GM23338 (cell line): ENCODE results near the gene PRG2. TPM values are rescaled to one million over a fixed set of nuclear protein-coding genes. Genes with fewer than 3 reads are reported as not detected.

Experiments
- ATAC-seq: fragments of 200-7000 bp; cut with Tn5 transposase; 3 replicates; pipeline ENCODE4 v1.9.1; 2020
- DNase-seq: peaks from one replicate; pipeline ENCODE4 v3.0.0-alpha.2; 2015; ENCODE audit warnings: low spot score
- H2AFZ ChIP-seq: fragments of 200-600 bp; sonication (generic); 2 replicates; pipeline ENCODE4 v1.8.0; 2016; ENCODE audit warnings: antibody characterized with exemption, mild to moderate bottlenecking, moderate library complexity
- H3F3A ChIP-seq: fragments of 200-600 bp; sonication (generic); replicated peaks from 2 replicates; pipeline ENCODE4 v1.8.0; 2017; ENCODE audit warnings: antibody characterized with exemption, mixed run types, low read depth
- H3K27ac ChIP-seq: fragments of 200-600 bp; sonication (generic); 2 replicates; pipeline ENCODE4 v1.6.1; 2016; ENCODE audit warnings: low read depth
- H3K27me3 ChIP-seq: fragments of 200-600 bp; sonication (generic); 2 replicates; pipeline ENCODE4 v1.8.0; 2016; ENCODE audit warnings: mild to moderate bottlenecking, mixed run types, moderate library complexity; ENCODE audit not compliant: insufficient read depth
- H3K36me3 ChIP-seq: fragments of 200-600 bp; sonication (generic); 2 replicates; pipeline ENCODE4 v1.8.0; 2016; ENCODE audit warnings: mild to moderate bottlenecking; ENCODE audit not compliant: insufficient read depth
- H3K4me1 ChIP-seq: fragments of 200-600 bp; sonication (generic); 2 replicates; pipeline ENCODE4 v1.8.0; 2016; ENCODE audit warnings: mild to moderate bottlenecking, moderate library complexity; ENCODE audit not compliant: insufficient read depth
- H3K4me2 ChIP-seq: fragments of 200-600 bp; sonication (generic); 2 replicates; pipeline ENCODE4 v1.7.1; 2017; ENCODE audit warnings: mixed run types
- H3K4me3 ChIP-seq: fragments of 200-600 bp; sonication (generic); 2 replicates; pipeline ENCODE4 v1.6.1; 2016; ENCODE audit warnings: mixed run types
- H3K79me2 ChIP-seq: fragments of 200-600 bp; sonication (generic); replicated peaks from 2 replicates; pipeline ENCODE4 v1.8.0; 2017; ENCODE audit warnings: mild to moderate bottlenecking; ENCODE audit not compliant: insufficient read depth
- H3K9me2 ChIP-seq: fragments of 200-600 bp; sonication (generic); 2 replicates; pipeline ENCODE4 v1.8.0; 2017; ENCODE audit not compliant: insufficient read depth
- H4K20me1 ChIP-seq: fragments of 200-600 bp; sonication (generic); replicated peaks from 2 replicates; pipeline ENCODE4 v1.8.0; 2017; ENCODE audit warnings: mild to moderate bottlenecking; ENCODE audit not compliant: insufficient read depth
- H3K27ac Mint-ChIP-seq: 2 replicates; pipeline ENCODE4 v1.8.0; 2020; ENCODE audit warnings: inconsistent platforms, mild to moderate bottlenecking, moderate library complexity, mixed read lengths
- H3K27me3 Mint-ChIP-seq: 3 replicates; pipeline ENCODE4 v1.8.0; 2022; ENCODE audit warnings: low read depth, mild to moderate bottlenecking, moderate library complexity, mixed read lengths, inconsistent platforms; ENCODE audit not compliant: insufficient read depth, poor library complexity
- H3K36me3 Mint-ChIP-seq: 3 replicates; pipeline ENCODE4 v1.8.0; 2021; ENCODE audit warnings: low read depth, mild to moderate bottlenecking, inconsistent platforms, moderate library complexity, mixed read lengths
- H3K4me1 Mint-ChIP-seq: 3 replicates; pipeline ENCODE4 v1.8.0; 2020; ENCODE audit warnings: mild to moderate bottlenecking, inconsistent platforms, mixed read lengths
- H3K4me3 Mint-ChIP-seq: 3 replicates; pipeline ENCODE4 v1.8.0; 2021; ENCODE audit warnings: moderate library complexity, mild to moderate bottlenecking, inconsistent platforms, mixed read lengths
- H3K9me3 Mint-ChIP-seq: 3 replicates; pipeline ENCODE4 v1.8.0; 2020; ENCODE audit warnings: moderate library complexity, mild to moderate bottlenecking, inconsistent platforms, mixed read lengths
- CTCF ChIP-seq, 2 experiments: fragments of 200-600 bp in 1 of 2; sonication (generic) in 1 of 2; conservative IDR thresholded peaks; 2 replicates each; pipeline versions ENCODE4 v1.5.1 to v1.6.1; 2016 to 2017; ENCODE audit warnings: antibody characterized with exemption in 2 of 2, low read depth in 2 of 2, mild to moderate bottlenecking in 2 of 2, moderate library complexity in 1 of 2
- EZH2phosphoT487 ChIP-seq: fragments of 200-600 bp; sonication (generic); IDR thresholded peaks from one replicate; pipeline ENCODE4 v1.8.1; 2018; ENCODE audit warnings: antibody characterized with exemption; ENCODE audit not compliant: unreplicated experiment
- JUNB ChIP-seq: IDR thresholded peaks from one replicate; pipeline ENCODE4 v1.6.1; 2016; ENCODE audit warnings: antibody characterized with exemption; ENCODE audit not compliant: unreplicated experiment
- NANOG ChIP-seq: IDR thresholded peaks from 2 replicates; pipeline ENCODE4 v1.6.1; 2016; ENCODE audit warnings: antibody characterized with exemption, borderline replicate concordance
- STAT1 ChIP-seq: IDR thresholded peaks from one replicate; pipeline ENCODE4 v1.6.1; 2016; ENCODE audit warnings: antibody characterized with exemption; ENCODE audit not compliant: unreplicated experiment
- ZNF114 ChIP-seq: fragments of 250-450 bp; sonication (Bioruptor Pico); IDR thresholded peaks from 2 replicates; pipeline ENCODE4 v1.5.0; 2020; ENCODE audit warnings: mild to moderate bottlenecking, moderate library complexity
- ZNF462 ChIP-seq: fragments of 250-450 bp; sonication (Bioruptor Pico); IDR thresholded peaks from 2 replicates; pipeline ENCODE4 v1.5.0; 2020; ENCODE audit warnings: mild to moderate bottlenecking, moderate library complexity
- polyA plus RNA-seq: library from polyadenylated mRNA; unstranded; fragments of >200 nt; fragmentation: Nextera tagmentation; extraction: Ambion mirVana; gene quantifications from 2 replicates; pipeline ENCODE4 v1.2.1, GENCODE V29; 2016
- total RNA-seq: library from RNA; depleted of rRNA; stranded (reverse); fragments of >200 nt; shearing (Covaris generic); gene quantifications from 2 replicates; pipeline ENCODE4 v1.2.3, GENCODE V29; 2014

Gene PRG2
- total and polyA plus RNA-seq, 2 experiments from 2014 or later, result not detected

GRCh38 chr11:57432149-57432561 is 41.7 kb upstream of the PRG2 start:
- no peak for TF ChIP-seq ZNF114 (CRISPR knock-in tag)
- TF ChIP-seq JUNB, result no peak
- no peak for TF ChIP-seq EZH2phosphoT487
- no peak for TF ChIP-seq ZNF462 (CRISPR knock-in tag)
- no peak for TF ChIP-seq NANOG
- H3K36me3 ChIP-seq, result no peaks in the 10 kb centered on the region
- no peak overlapping the region for H3K27ac Mint-ChIP-seq
- peaks cover 7% of the 10 kb centered on the region for H3K4me1 Mint-ChIP-seq
- H3K9me3 Mint-ChIP-seq, result no peaks in the 10 kb centered on the region
- H4K20me1 ChIP-seq, result no peaks in the 10 kb centered on the region
- peaks cover 7% of the 10 kb centered on the region for H3K4me1 ChIP-seq
- no peaks in the 10 kb centered on the region for H3K9me2 ChIP-seq
- H3K4me3 Mint-ChIP-seq, result no peak overlapping the region
- peaks cover 7% of the 10 kb centered on the region; the same call in 1 of the 2 replicates for H3K27me3 ChIP-seq
- ATAC-seq (no peak), DNase-seq (no peak)
- H3K4me3 ChIP-seq, result no peak overlapping the region
- no peaks in the 10 kb centered on the region for H3K79me2 ChIP-seq
- H3K27ac ChIP-seq, result no peak overlapping the region
- no peak overlapping the region for H2AFZ ChIP-seq
- no peak overlapping the region for H3K4me2 ChIP-seq
- H3K27me3 Mint-ChIP-seq, result peaks cover 16% of the 10 kb centered on the region
- no peaks in the 10 kb centered on the region for H3F3A ChIP-seq
- H3K36me3 Mint-ChIP-seq, result no peaks in the 10 kb centered on the region

GRCh38 chr11:57430952-57431351 is 40.5 kb upstream of the PRG2 start:
- Histone ChIP-seq H2AFZ (no peak overlapping the region), H3K79me2 (0 out of 2 replicates have a peak, but pooled peaks cover under 1% of the 10 kb centered on the region), H4K20me1 (no peaks in the 10 kb centered on the region), H3K27me3 (peaks cover 11% of the 10 kb centered on the region; the same call in 1 of the 2 replicates), H3K9me2 (no peaks in the 10 kb centered on the region), H3K4me2 (no peak overlapping the region), H3K27ac (no peak overlapping the region), H3F3A (no peaks in the 10 kb centered on the region), H3K36me3 (no peaks in the 10 kb centered on the region), H3K4me1 (peaks cover 13% of the 10 kb centered on the region), H3K4me3 (no peak overlapping the region)
- H3K4me3 Mint-ChIP-seq, result no peak overlapping the region
- peaks cover 17% of the 10 kb centered on the region for H3K27me3 Mint-ChIP-seq
- peaks cover 2% of the 10 kb centered on the region; the same call in 1 of the 3 replicates for H3K36me3 Mint-ChIP-seq
- DNase-seq (peak; percentile 44), ATAC-seq (peak; percentile 60)
- no peaks in the 10 kb centered on the region for H3K9me3 Mint-ChIP-seq
- H3K27ac Mint-ChIP-seq, result no peak overlapping the region
- TF ChIP-seq EZH2phosphoT487, result no peak
- no peak for TF ChIP-seq STAT1
- peak in 1 of 2 experiments; percentile 42; a peak in 2 of 4 replicates for TF ChIP-seq CTCF (conservative IDR thresholded peaks at IDR 0.05; ENCODE audit: low read depth in 2 of 2)
- H3K4me1 Mint-ChIP-seq, result peaks cover 16% of the 10 kb centered on the region
